Common myeloid progenitor, CD34-positive (primary cell): ENCODE data around the gene APBA2.

ENCODE experiments used
- CTCF ChIA-PET: fragments of 350-600 bp; sonication (Branson Sonifier 250); formaldehyde crosslinking; loops from one replicate; lab custom pipeline; 2021; ENCODE audit warnings: antibody characterized with exemption; lab: Charles Lee
- POLR2A ChIA-PET: fragments of 350-600 bp; sonication (Branson Sonifier 250); formaldehyde crosslinking; loops from one replicate; lab custom pipeline; 2021; ENCODE audit warnings: antibody characterized with exemption; lab: Charles Lee
- DNase-seq, 3 donors: peaks; one replicate each; pipeline versions ENCODE4 v3.0.0 to v3.0.0-alpha.2; 2013
- H3K27ac ChIP-seq, 2 experiments: 1 replicate in 1 of 2; 2 replicates in 1 of 2; pipeline ENCODE4 v1.7.0; 2013; ENCODE audit warnings: inconsistent platforms in 2 of 2, low read length in 2 of 2, mild to moderate bottlenecking in 2 of 2, low read depth in 1 of 2, moderate library complexity in 1 of 2; ENCODE audit not compliant: severe bottlenecking in 2 of 2, insufficient read depth in 1 of 2, poor library complexity in 1 of 2
- H3K27me3 ChIP-seq, 5 experiments: replicated peaks in 2 of 5; 1 replicate in 3 of 5; 2 replicates in 2 of 5; pipeline versions ENCODE4 v1.6.1 to v1.7.0; 2013; ENCODE audit warnings: low read length in 4 of 5, mild to moderate bottlenecking in 2 of 5, moderate library complexity in 2 of 5, inconsistent platforms in 1 of 5; ENCODE audit not compliant: insufficient read depth in 5 of 5, control insufficient read depth in 4 of 5
- H3K36me3 ChIP-seq, 4 experiments: 1 replicate in 2 of 4; 2 replicates in 2 of 4; pipeline versions ENCODE4 v1.6.1 to v1.7.0; 2013; ENCODE audit warnings: low read length in 3 of 4, control low read depth in 1 of 4, mild to moderate bottlenecking in 1 of 4; ENCODE audit not compliant: control insufficient read depth in 4 of 4, insufficient read depth in 4 of 4
- H3K4me1 ChIP-seq, 4 experiments: 1 replicate in 3 of 4; 2 replicates in 1 of 4; pipeline versions ENCODE4 v1.6.1 to v1.7.1; 2013; ENCODE audit warnings: low read length in 3 of 4, mild to moderate bottlenecking in 3 of 4, control low read depth in 1 of 4, inconsistent platforms in 1 of 4, moderate library complexity in 1 of 4; ENCODE audit not compliant: control insufficient read depth in 4 of 4, insufficient read depth in 4 of 4; ENCODE audit errors: control extremely low read depth in 1 of 4
- H3K4me3 ChIP-seq, 7 experiments: 1 replicate in 4 of 7; 2 replicates in 3 of 7; pipeline versions ENCODE4 v1.5.1 to v1.7.0; 2013; ENCODE audit warnings: mild to moderate bottlenecking in 7 of 7, low read length in 6 of 7, moderate library complexity in 6 of 7, inconsistent platforms in 2 of 7, low read depth in 2 of 7, control low read depth in 1 of 7; ENCODE audit not compliant: insufficient read depth in 4 of 7, control insufficient read depth in 1 of 7; ENCODE audit errors: extremely low read depth in 1 of 7
- H3K9me3 ChIP-seq, 5 experiments: 1 replicate in 4 of 5; 2 replicates in 1 of 5; pipeline versions ENCODE4 v1.6.1 to v1.7.1; 2013; ENCODE audit warnings: low read length in 4 of 5, mild to moderate bottlenecking in 2 of 5, inconsistent platforms in 1 of 5, low read depth in 1 of 5, moderate library complexity in 1 of 5; ENCODE audit not compliant: control insufficient read depth in 4 of 5, insufficient read depth in 2 of 5; ENCODE audit errors: control extremely low read depth in 1 of 5
- WGBS: methylation state at CpG from one replicate; pipeline ENCODE4 v1.1.5; 2013; ENCODE audit not compliant: insufficient coverage; 5-methylcytosine and 5-hydroxymethylcytosine counted together

The APBA2 gene

DNA sequence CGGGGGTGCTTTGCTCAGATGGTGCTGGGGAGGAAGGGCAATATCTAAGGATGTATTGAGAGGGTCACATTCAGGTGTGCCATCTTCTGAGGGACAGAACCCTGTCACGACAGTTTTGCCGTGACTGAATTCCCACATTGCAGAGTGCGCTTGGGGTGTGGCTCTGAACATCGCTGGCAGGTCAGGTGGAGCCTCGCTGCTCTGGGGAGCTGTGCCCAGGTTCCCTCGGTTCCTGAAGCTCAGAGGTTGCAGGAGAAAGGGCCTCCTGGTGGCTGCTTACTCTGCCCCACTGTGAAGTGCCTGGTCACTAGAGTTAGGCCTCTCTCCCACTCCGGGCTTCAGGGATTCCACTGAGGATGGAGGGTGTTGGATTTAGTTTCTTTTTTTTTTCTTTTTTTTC is 51.5 kb downstream of the APBA2 start:
- Histone ChIP-seq H3K4me1 (peaks cover 2 to 50% (median 29%) of the 10 kb centered on the region in 4 experiments), H3K4me3 (no peak overlapping the region), H3K36me3 (no peaks in the 10 kb centered on the region), H3K27me3 (peaks cover 0 to 55% (median 0%) of the 10 kb centered on the region in 5 experiments), H3K27ac (no peak overlapping the region), H3K9me3 (peaks cover 0 to 19% (median 7%) of the 10 kb centered on the region in 5 experiments)
- WGBS, result 91% methylated on average over 6 of the region's 8 CpGs
- CTCF ChIA-PET, result interaction anchor here (0.7 to 2.5 kb wide), 4 partner anchors 10 to 26 kb away, joined by 3 to 10 read pairs (median 4); no protein-coding TSS in a partner anchor
- POLR2A ChIA-PET, result no interaction called here
- DNase-seq, result no peak

DNA sequence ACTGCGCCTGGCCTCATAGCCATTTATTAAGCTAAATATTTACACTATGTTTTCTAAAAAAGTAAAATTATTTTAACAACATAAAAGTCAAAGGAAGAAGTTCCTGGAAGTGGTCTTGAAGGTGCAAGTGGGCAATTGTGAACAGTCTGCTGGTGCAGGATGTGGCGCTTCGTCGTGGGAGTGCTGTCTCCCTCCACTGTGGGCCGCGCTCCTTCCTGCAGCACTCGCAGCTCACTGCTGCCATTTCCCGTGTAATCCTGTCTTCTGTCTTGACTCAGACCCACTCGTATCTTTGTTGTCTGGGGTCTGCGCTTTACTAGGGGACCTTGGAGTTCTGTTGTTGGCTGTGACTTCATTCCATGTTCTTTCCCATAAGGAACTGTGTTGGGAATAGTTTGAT is 56.3 kb downstream of the APBA2 start:
- peak in 2 of 3 donors; percentile 48 to 63 for DNase-seq
- Histone ChIP-seq H3K36me3 (no peaks in the 10 kb centered on the region), H3K27ac (no peak overlapping the region), H3K4me3 (no peak overlapping the region), H3K9me3 (peaks cover 0 to 14% (median 4%) of the 10 kb centered on the region in 5 experiments), H3K4me1 (peaks cover 2 to 36% (median 25%) of the 10 kb centered on the region in 4 experiments), H3K27me3 (peaks cover 0 to 45% (median 4%) of the 10 kb centered on the region in 5 experiments)
- CTCF ChIA-PET, result no interaction called here
- WGBS, result 28% methylated on average over 8 of the region's 10 CpGs
- POLR2A ChIA-PET, result no interaction called here

DNA sequence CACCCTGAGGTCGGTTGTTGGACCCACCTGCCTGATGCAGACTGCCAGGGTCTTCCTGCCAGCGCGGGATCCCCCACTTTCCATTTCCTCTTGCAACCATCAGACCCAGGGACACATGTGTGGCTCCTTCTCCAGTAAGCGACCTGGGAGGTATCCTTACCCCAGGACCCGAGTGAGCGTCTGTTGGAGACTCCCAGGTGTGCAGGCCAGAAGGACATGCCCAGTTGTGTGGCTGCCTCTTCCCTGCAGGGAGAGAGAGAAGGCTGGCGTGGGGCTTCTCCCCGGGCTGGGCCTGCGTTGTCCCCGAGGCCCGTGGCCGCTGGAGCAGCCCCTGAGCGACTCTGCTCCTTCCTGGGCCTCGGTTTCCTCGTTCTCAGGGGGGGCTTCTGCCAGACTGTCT is 56.8 kb downstream of the APBA2 start:
- H3K4me1 ChIP-seq, result peaks cover 2 to 31% (median 21%) of the 10 kb centered on the region in 4 experiments
- WGBS, result 92% methylated on average over 9 of the region's 15 CpGs
- CTCF ChIA-PET, result interaction anchor here (0.8 kb wide), 1 partner anchor 11 kb away, joined by 3 read pairs; no protein-coding TSS in a partner anchor
- no peak overlapping the region for H3K27ac ChIP-seq
- peaks cover 0 to 14% (median 4%) of the 10 kb centered on the region in 5 experiments for H3K9me3 ChIP-seq
- no peak overlapping the region for H3K4me3 ChIP-seq
- POLR2A ChIA-PET, result no interaction called here
- DNase-seq, result no peak
- peaks cover 0 to 47% (median 6%) of the 10 kb centered on the region in 5 experiments for H3K27me3 ChIP-seq
- H3K36me3 ChIP-seq, result no peaks in the 10 kb centered on the region

DNA sequence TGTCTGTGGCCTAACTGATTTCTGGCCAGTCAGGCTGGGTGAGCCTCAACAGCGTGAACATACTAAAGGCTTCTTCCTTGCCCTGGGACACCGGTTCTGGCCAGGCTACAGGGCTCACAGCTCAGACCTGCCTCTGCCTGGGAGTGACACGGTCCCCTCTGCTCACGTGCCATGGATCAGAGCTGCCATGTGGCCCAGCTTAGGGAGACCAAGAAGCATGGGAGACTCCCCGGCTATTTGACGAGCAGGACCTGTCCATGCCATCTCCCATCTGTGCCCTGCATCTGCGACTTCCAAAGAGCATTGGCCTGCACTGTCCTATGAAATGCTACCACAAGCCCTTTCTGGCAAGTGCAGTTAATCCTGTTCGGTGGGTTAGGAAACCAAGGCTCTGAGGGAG is 57.4 kb downstream of the APBA2 start:
- Histone ChIP-seq H3K9me3 (peaks cover 0 to 14% (median 4%) of the 10 kb centered on the region in 5 experiments), H3K27me3 (peaks cover 0 to 47% (median 6%) of the 10 kb centered on the region in 5 experiments), H3K4me1 (peaks cover 2 to 30% (median 17%) of the 10 kb centered on the region in 4 experiments), H3K27ac (no peak overlapping the region), H3K36me3 (no peaks in the 10 kb centered on the region), H3K4me3 (no peak overlapping the region)
- POLR2A ChIA-PET, result no interaction called here
- DNase-seq, result no peak
- CTCF ChIA-PET, result interaction anchor here (0.8 kb wide), 1 partner anchor 11 kb away, joined by 3 read pairs; no protein-coding TSS in a partner anchor
- 96% methylated on average over 8 of the region's 8 CpGs for WGBS

DNA sequence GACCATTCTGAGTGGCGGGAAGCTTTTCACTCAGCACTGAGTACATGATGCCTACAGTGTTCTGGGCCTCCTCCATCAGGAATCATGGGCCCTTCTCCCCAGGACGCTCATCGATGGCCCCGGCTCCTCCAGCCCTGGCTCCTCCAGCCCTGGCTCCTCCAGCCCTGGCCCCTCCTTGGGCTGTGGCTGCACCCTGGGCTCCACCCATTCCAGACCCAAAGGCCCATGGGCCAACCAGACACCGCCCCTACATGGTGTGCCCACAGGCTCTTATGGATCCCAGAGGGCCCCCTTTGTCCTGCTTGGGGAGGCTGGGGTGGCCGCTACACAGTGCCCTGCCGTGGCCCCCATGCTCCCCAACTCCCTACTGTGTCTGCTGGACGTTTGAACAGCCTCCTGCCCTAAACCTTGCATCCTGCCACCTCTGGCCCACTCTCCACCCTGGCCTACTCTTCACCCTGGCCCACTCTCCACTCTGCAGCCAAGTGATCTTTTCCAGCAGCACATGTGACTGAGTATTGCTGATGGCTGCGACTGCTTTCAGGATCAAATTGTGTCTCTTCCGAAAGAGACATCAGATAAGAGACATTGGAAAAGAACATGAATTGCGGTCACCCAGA is 57.9 kb downstream of the APBA2 start:
- 96% methylated on average over 10 of the region's 11 CpGs for WGBS
- CTCF ChIA-PET, result interaction anchor here (0.8 kb wide), 1 partner anchor 10 kb away, joined by 3 read pairs; no protein-coding TSS in a partner anchor
- no peak for DNase-seq

DNA sequence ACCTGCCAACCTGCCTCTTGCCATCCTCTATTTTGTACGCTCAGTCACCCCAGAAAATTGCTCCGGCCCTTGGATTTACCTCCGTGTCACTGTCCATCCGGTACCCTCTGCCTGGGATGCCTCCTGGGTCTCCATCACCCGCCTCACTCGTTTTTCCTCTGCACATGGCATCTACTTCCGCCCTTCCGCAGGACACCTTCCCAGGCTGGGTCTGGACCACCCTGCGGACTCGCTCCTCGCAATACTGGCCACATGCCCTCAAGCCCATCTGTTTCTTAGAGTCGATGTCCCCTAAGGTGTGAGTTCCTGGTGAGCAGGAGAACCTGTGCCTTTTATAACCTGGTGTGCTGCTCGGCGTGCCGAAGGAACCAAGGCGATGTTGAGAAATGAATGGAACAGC is 58.5 kb downstream of the APBA2 start:
- peaks cover 0 to 32% (median 20%) of the 10 kb centered on the region in 4 experiments for H3K4me1 ChIP-seq
- H3K36me3 ChIP-seq, result no peaks in the 10 kb centered on the region
- POLR2A ChIA-PET, result no interaction called here

More for the DNA sequence above, 57.9 kb downstream of the APBA2 start:
- Histone ChIP-seq H3K9me3 (peaks cover 0 to 14% (median 4%) of the 10 kb centered on the region in 5 experiments), H3K27ac (no peak overlapping the region), H3K4me1 (peaks cover 1 to 30% (median 17%) of the 10 kb centered on the region in 4 experiments), H3K36me3 (no peaks in the 10 kb centered on the region), H3K4me3 (no peak overlapping the region), H3K27me3 (peaks cover 0 to 47% (median 6%) of the 10 kb centered on the region in 5 experiments)
- POLR2A ChIA-PET, result no interaction called here

DNA sequence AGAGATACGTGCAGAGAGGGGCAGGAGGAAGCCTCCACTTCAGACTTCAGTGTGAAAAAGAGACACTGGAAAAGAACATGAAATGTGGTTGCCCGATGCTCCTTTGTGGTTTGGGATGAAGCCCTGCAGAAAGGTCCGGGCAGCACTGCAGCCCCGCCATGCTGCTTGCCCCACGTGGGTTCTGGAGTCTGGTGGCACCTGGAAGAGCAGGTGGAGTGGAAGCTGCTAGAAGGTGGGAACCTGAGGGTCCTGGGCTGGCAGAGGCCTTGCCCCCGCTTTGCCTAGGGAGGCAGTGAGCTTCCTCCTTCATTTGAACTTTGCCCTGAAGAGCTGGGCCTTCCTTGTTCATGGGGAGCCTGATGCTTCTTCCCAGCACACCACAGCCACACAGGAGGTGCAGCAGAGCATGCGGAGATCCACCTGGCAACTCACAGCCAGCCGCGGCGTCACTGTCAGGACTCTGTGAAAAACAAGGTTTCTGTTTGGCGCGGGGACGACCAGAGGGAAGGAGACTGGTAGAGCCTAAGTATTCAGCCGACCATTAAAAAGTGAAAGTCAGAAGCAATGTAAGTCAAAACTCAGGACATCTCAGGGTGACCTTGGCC is 59.0 kb downstream of the APBA2 start:
- CTCF ChIA-PET, result no interaction called here
- no peak overlapping the region for H3K27ac ChIP-seq

More for the DNA sequence above, 58.5 kb downstream of the APBA2 start:
- Histone ChIP-seq H3K4me3 (no peak overlapping the region), H3K9me3 (peaks cover 0 to 12% (median 4%) of the 10 kb centered on the region in 5 experiments), H3K27ac (no peak overlapping the region), H3K27me3 (peaks cover 0 to 51% (median 8%) of the 10 kb centered on the region in 5 experiments)
- 97% methylated on average over 16 of the region's 16 CpGs for WGBS
- CTCF ChIA-PET, result no interaction called here
- DNase-seq, result no peak

More for the DNA sequence above, 59.0 kb downstream of the APBA2 start:
- peaks cover 0 to 9% (median 4%) of the 10 kb centered on the region in 5 experiments for H3K9me3 ChIP-seq
- POLR2A ChIA-PET, result no interaction called here
- 96% methylated on average over 14 of the region's 14 CpGs for WGBS
- no peaks in the 10 kb centered on the region for H3K36me3 ChIP-seq
- peaks cover 0 to 52% (median 11%) of the 10 kb centered on the region in 5 experiments for H3K27me3 ChIP-seq
- no peak overlapping the region for H3K4me3 ChIP-seq
- peaks cover 0 to 32% (median 20%) of the 10 kb centered on the region in 4 experiments for H3K4me1 ChIP-seq
- DNase-seq, result no peak
